GM19099 (cell line): ENCODE results near the gene ZNF219.

Source experiments
- POLR2A ChIP-seq: IDR thresholded peaks from 3 replicates; pipeline ENCODE4 v1.6.1; 2011; ENCODE audit warnings: low read depth; ENCODE audit not compliant: insufficient read length; ENCODE audit errors: extremely low read depth

The ZNF219 gene

GRCh38 chr14:21098076-21098891, at the start of gene ZNF219:
Gene ZNF219 (minus strand): TSS chr14:21098655. CDS start chr14:21093591, 5,064 bp downstream.
- TF ChIP-seq POLR2A: no peak

DNA sequence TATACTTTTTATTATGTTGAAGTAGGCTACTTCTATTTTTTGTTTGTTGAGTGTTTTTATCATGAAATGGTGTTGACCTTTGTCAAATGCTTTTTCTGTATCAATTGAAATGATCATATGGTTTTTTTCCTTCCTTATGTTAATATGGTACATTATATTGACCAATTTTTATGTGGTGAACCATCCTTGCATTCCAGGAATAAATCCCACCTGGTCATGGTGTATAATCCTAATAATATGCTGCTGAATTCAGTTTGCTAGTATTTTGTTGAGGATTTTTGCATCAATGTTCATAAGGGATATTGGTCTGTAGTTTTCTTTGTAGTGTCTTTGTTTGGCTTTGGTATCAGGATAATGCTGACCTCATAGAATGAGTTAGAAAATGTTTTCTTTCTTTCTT, 47.0 kb upstream of the ZNF219 start:
- no peak for TF ChIP-seq POLR2A

DNA sequence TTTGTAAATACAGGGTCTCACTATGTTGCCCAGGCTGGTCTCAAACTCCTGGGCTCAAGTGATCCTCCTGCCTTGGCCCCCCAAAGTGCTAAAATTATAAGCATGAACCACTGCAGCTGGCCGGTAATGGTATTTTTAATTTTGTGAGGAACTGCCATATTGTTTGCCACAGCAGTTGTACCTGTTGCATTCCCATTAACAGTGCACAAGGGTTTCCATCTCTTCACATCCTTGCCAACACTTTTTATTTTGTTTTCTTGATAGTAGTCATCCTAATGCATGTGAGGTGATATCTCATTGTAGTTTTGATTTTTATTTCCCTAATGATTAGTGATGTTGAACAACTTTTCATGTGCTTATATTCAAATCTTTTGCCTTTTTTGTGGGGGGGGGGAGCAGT, 43.9 kb upstream of the ZNF219 start:
- TF ChIP-seq POLR2A: no peak

GRCh38 chr14:21136024-21136423, 37.6 kb upstream of the ZNF219 start:
- no peak for TF ChIP-seq POLR2A

- TF ChIP-seq POLR2A: no peak
Observed at GRCh38 chr14:21133901-21134300, 35.4 kb upstream of the ZNF219 start.

GRCh38 chr14:21123429-21123828, 25.0 kb upstream of the ZNF219 start:
- TF ChIP-seq POLR2A: no peak

- TF ChIP-seq POLR2A: no peak
Observed at GRCh38 chr14:21121122-21121521, 22.7 kb upstream of the ZNF219 start.

DNA sequence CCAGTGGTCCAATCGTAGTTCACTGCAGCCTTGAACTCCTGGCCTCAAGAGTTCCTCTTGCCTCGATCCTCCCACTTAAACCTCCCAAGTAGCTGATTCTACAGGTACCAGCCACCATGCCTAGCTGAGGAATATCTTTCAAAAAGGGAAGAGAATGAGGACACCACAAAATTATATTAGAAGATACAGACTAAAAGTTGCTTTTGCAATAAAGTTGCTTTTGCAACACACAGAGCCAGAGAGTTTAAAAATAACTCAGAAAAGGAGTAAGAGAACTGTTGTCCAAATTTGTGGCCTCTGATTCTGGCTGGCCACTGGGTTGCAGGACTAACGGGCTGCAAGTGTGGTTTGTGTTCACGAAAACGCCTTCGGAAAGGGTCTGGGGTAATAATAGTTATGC, 22.2 kb upstream of the ZNF219 start:
- no peak for TF ChIP-seq POLR2A

DNA sequence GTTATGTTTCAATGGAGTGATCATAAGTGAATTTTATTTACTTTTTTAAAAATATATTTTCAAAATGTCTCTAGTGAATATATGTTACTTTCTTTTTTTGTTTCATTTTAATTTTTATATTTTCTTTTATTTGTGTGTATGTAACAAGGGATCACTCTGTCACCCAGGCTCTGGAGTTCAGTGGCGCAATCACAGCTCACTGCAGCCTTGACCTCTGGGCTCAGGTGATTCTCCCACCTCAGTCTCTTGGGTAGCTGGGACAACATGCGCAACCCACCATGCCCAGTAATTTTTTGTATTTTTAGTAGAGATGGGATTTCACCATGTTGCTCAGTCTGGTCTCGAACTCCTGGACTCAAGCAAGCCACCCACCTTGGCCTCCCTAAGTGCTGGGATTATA, 20.5 kb upstream of the ZNF219 start:
- no peak for TF ChIP-seq POLR2A

DNA sequence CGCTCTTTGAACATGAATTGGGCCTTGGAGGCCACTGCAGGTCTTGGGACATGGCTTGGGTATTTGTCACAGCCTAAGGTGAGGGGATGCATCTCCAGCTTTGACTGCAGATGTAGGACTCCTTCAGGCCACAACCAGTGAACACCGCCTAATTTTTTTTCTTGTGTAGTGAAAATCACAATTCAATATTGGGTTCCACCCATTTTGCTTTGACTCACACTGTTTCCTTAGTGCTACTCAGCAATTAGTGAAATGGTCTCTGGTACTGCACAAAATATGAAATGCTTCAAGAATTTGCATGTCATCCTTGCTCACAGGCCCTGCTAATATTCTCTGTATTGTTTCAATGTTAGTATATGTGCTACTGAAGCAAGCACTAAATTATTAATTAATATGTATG, 14.9 kb upstream of the ZNF219 start:
- TF ChIP-seq POLR2A: no peak

- no peak for TF ChIP-seq POLR2A
Observed at GRCh38 chr14:21112255-21112654, 13.8 kb upstream of the ZNF219 start.

DNA sequence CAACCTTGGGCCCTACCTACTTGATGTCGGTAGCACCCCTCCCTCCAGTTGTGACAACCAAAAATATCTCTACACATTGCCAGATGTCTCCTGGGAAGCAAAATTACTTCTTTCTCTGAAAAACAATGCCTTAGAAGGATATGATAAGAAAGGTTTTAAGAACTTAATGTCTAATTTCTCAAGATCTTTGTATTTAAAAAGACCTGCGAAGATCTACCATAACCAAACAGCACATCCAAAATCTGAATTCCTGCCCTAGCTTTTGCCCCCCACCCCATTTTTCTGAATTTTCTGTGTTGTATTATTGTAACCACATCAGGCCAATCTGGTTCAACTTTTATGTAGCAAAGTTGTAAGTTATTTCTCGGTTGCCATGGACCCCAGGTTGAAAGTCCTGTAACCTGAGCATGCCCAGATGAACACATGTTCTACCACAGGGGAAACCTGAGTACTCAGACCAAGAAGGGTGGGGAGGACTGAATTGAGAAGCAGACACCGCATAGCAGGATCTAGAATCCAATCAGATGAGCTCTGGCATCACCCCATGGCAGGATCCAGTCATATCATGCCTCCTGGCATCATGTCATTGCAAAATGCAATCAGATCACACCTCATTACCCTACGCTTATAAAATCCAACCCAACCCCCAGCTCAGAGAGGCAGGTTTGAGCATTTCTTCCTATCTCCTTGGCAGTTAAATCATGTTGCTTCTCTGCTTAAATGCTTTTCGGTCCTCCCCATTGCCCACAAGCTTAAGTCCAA, 11.1 kb upstream of the ZNF219 start:
- TF ChIP-seq POLR2A: peak; percentile 30

DNA sequence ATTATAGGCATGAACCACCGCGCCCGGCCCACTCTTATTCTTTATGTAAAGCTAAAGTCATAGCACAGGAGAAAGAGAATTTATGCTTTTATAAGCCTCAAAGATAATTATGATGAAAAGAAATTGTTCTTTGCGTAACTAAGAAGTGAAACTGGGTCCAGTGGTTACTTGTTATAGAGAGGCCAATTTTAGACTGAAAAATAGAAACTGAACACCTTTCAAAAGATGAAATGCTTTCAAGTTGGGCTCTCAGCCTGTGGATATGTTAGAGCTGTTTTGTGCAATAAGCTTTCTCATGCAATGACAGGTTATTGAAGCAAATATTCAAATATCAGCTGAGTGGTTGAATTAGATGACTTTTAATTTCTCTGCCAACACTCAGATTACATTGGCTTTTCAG, 10.3 kb upstream of the ZNF219 start:
- no peak for TF ChIP-seq POLR2A

DNA sequence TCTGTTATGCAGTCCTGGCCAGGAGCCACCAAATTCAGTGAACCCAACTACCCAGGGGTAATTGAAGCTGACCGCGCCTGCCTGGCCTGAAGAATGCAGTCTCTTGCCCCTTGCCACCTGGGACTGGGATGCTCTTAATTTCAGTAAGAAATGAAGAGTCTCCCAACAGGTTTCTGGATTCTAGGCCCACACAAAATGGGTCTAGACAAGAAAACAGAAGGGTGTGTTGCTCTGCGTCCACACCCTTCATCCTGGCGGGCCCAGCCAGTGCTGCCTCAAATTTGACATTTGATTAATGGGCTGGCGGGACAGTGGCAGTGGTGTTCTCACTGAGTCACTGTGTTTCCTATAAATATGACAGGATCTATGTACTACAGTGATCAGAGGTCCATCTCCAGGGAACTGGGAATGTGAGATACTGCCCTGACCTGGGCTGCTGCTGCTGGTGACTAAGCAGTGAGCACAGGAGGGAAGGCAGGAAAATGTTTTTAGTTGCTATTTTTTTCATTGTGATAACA, 8.9 kb upstream of the ZNF219 start:
- no peak for TF ChIP-seq POLR2A

DNA sequence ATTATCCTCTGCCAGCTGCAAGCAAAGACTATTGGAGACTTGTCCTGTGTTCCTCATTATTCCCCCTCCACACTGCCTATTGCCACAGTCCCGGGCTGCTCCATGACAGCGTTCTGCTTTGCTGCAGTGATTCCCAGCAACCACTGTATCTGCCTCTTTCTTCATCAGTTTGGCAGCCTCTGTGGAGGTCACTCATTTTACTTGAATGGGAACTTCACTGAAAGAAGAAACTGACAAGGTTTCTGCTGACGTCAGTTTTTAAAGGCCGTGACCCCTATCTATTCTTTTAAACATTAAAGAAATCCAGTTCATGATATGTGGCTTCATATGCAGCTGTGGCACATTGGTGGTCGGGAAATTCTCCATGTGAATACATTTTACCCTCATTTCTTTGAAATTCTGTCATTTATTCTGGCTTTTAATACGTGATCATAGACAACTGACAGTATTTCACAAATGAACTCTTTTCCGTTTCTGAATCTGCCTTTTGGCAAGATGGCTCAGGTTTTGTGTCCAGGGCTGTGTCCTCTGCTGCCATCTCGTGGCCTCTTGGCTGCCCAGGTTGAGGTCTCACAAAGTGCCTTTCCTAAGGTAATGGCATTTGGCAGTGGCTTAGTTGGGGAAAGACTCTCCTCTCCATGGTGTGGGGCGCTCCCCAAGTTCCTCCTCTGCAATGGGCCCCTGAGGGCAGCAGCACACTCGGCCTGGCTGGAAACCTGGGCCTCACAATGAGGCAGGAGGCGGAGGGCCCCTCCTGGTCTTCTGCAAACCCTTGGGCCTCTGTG, 8.2 kb upstream of the ZNF219 start:
- TF ChIP-seq POLR2A: no peak
